ENCODE results near the gene NRG3. TPM values are rescaled to one million over a fixed set of nuclear protein-coding genes. Genes with fewer than 3 reads are reported as not detected.

NRG3 gene
- total and polyA plus RNA-seq, 8 donors = 0.14 to 0.59 (median 0.25) TPM; not detected in 2

- intact Hi-C loops (cut with DNase I) = no loop called here
- H3K4me1 ChIP-seq = no peaks in the 10 kb centered on the region
- H3K36me3 ChIP-seq = no peaks in the 10 kb centered on the region
- no peaks in the 10 kb centered on the region for H3K9me3 ChIP-seq
- H3K27ac ChIP-seq = no peak overlapping the region
- no peaks in the 10 kb centered on the region for H3K27me3 ChIP-seq
- no peak overlapping the region for H3K4me3 ChIP-seq
- DNase-seq (no peak), FAIRE-seq (no peak), ATAC-seq (no peak)
- 28 to 31% methylated on average over 4 of the region's 4 CpGs for WGBS, 2 donors
- no peak for TF ChIP-seq CTCF (IDR thresholded peaks at IDR 0.05)
These were observed 287.7 kb downstream of the NRG3 start for GRCh38 chr10:82162549-82163195.

- intact Hi-C loops (cut with DNase I) = no loop called here
- FAIRE-seq (no peak), ATAC-seq (no peak), DNase-seq (no peak)
- 76 to 87% methylated on average over 3 of the region's 3 CpGs for WGBS, 2 donors
- H3K27ac ChIP-seq = no peak overlapping the region
- H3K4me1 ChIP-seq = no peaks in the 10 kb centered on the region
- no peaks in the 10 kb centered on the region for H3K36me3 ChIP-seq
- no peaks in the 10 kb centered on the region for H3K9me3 ChIP-seq
- no peak for TF ChIP-seq CTCF (IDR thresholded peaks at IDR 0.05)
- no peaks in the 10 kb centered on the region for H3K27me3 ChIP-seq
- H3K4me3 ChIP-seq = no peak overlapping the region
These were observed 296.9 kb downstream of the NRG3 start for GRCh38 chr10:82171899-82172298.

- no peak for DNase-seq
- H3K27me3 ChIP-seq = no peaks in the 10 kb centered on the region
- no peak for TF ChIP-seq CTCF (IDR thresholded peaks at IDR 0.05)
- H3K27ac ChIP-seq = no peak overlapping the region
- WGBS, 2 donors = 54 to 59% methylated on average over 3 of the region's 3 CpGs
- H3K4me1 ChIP-seq = no peaks in the 10 kb centered on the region
- H3K9me3 ChIP-seq = no peaks in the 10 kb centered on the region
- no peaks in the 10 kb centered on the region for H3K36me3 ChIP-seq
- H3K4me3 ChIP-seq = no peak overlapping the region
- intact Hi-C loops (cut with DNase I) = no loop called here
- FAIRE-seq = no peak
- no peak for ATAC-seq
These were observed 301.6 kb downstream of the NRG3 start for GRCh38 chr10:82176587-82176986.

GRCh38 chr10:82190432-82191260, 315.7 kb downstream of the NRG3 start:
- H3K4me1 ChIP-seq = no peaks in the 10 kb centered on the region
- 68 to 75% methylated on average over 5 of the region's 5 CpGs for WGBS, 2 donors
- no peak for TF ChIP-seq CTCF (IDR thresholded peaks at IDR 0.05)
- no peak overlapping the region for H3K27ac ChIP-seq
- no peak for FAIRE-seq
- no peak for DNase-seq
- no peak overlapping the region for H3K4me3 ChIP-seq
- ATAC-seq = no peak
- intact Hi-C loops (cut with DNase I) = no loop called here
- no peaks in the 10 kb centered on the region for H3K9me3 ChIP-seq
- no peaks in the 10 kb centered on the region for H3K27me3 ChIP-seq
- H3K36me3 ChIP-seq = no peaks in the 10 kb centered on the region

GRCh38 chr10:82191653-82192052, 316.7 kb downstream of the NRG3 start:
- Histone ChIP-seq H3K27ac (no peak overlapping the region), H3K36me3 (no peaks in the 10 kb centered on the region), H3K9me3 (no peaks in the 10 kb centered on the region), H3K27me3 (no peaks in the 10 kb centered on the region), H3K4me1 (no peaks in the 10 kb centered on the region), H3K4me3 (no peak overlapping the region)
- WGBS, 2 donors = 66 to 83% methylated on average over 2 of the region's 2 CpGs
- ATAC-seq (no peak), DNase-seq (no peak), FAIRE-seq (no peak)
- intact Hi-C loops (cut with DNase I) = no loop called here
- TF ChIP-seq CTCF (IDR thresholded peaks at IDR 0.05) = no peak
